WERI-Rb-1 (cell line): ENCODE results near the gene NFIA.
A peak's percentile ranks its signal among the peaks of the same experiment; 100 is the strongest.
"Not testable (repeated sequence)": the region's sequence is repeated elsewhere in the genome, so short reads cannot be mapped to it uniquely, and the experiment has no call there.

Experiments
- DNase-seq: peaks from one replicate; pipeline ENCODE4 v3.0.0-alpha.2; 2020
- H3K27ac ChIP-seq: fragments of 250-450 bp; sonication (Bioruptor Pico); 2 replicates; pipeline ENCODE4 v1.5.1; 2020; ENCODE audit warnings: mild to moderate bottlenecking, moderate library complexity
- H3K27me3 ChIP-seq: fragments of 250-450 bp; sonication (Bioruptor Pico); 2 replicates; pipeline ENCODE4 v1.5.1; 2021; ENCODE audit warnings: mild to moderate bottlenecking, low read depth, moderate library complexity; ENCODE audit not compliant: insufficient read depth, severe bottlenecking
- H3K36me3 ChIP-seq: fragments of 250-450 bp; sonication (Bioruptor Pico); 2 replicates; pipeline ENCODE4 v1.5.1; 2020; ENCODE audit warnings: mild to moderate bottlenecking, moderate library complexity
- H3K4me3 ChIP-seq: 2 replicates; pipeline ENCODE4 v1.5.1; 2011; ENCODE audit warnings: low read depth, mild to moderate bottlenecking, control low read depth, low read length
- H3K9me3 ChIP-seq: fragments of 250-450 bp; sonication (Bioruptor Pico); 2 replicates; pipeline ENCODE4 v1.5.1; 2021; ENCODE audit warnings: mild to moderate bottlenecking, moderate library complexity; ENCODE audit not compliant: severe bottlenecking
- CTCF ChIP-seq: IDR thresholded peaks from 2 replicates; pipeline ENCODE4 v1.5.1; 2011; ENCODE audit warnings: low read depth, mild to moderate bottlenecking, control low read depth, inconsistent platforms, low read length

Gene NFIA

DNA sequence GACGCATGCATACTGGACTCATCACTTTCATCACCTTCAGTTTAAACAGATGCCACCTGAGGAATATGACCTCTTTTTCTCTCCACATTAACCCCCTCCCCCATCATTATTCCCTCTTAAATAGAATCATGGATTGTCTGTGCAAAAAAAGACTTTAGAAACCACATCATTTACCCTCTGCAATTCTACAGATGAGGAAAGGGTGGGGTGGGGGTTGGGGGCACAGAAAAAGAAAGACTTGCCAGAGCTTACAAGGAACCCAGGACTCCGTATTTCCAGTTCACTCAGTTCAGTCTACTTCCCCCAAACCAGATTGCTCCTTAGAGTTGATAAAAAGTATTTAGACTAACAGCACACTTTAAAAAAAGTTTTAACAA, 26.2 kb upstream of the NFIA start:
- Histone ChIP-seq H3K4me3 (no peak overlapping the region), H3K27ac (no peak overlapping the region), H3K36me3 (no peaks in the 10 kb centered on the region), H3K27me3 (peaks cover 6% of the 10 kb centered on the region), H3K9me3 (no peaks in the 10 kb centered on the region)
- DNase-seq = no peak
- TF ChIP-seq CTCF = no peak

- DNase-seq = peak; percentile 51
- no peak for TF ChIP-seq CTCF
- no peaks in the 10 kb centered on the region for H3K9me3 ChIP-seq
- peak overlapping the region; percentile 15 for H3K27ac ChIP-seq
- no peaks in the 10 kb centered on the region for H3K36me3 ChIP-seq
- H3K27me3 ChIP-seq = no peaks in the 10 kb centered on the region
- H3K4me3 ChIP-seq = peak overlapping the region; percentile 87
Measured at GRCh38 chr1:61056573-61057439, 25.6 kb upstream of the NFIA start.

DNA sequence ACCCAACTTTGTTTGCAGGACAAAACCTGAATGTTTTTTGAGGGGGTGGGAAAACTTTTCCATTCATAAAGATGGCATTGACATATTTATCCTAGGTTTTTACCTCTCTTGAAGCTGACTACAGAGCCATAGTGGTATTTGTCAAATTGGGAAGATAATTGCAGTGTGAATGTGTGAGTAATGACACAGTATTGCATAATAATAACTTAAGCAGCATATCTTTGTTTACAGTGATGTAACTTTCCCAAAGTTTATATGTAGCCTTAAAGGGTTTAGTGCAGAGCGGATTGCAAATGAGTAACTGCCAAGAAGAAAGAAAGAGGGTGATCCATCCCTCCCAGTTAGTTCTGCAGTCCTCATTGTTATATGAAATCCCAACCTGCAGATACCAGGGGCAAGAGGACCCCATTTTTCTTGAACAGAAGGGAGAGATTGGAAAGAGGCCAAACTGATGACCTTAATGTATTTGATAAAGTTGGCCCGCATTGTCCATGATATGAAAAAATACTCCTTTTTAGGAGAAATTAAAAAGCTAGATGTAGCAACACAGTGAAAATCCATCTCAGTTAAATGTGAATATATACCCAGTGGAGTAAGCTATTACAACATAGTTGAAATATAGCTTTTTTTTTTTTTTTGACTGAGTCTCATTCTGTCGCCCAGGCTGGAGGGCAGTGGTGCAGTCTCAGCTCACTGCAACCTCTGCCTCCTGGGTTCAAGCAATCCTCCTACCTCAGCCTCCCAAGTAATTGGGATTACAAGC, 23.7 kb upstream of the NFIA start:
- H3K27ac ChIP-seq = no peak overlapping the region
- H3K4me3 ChIP-seq = no peak overlapping the region
- DNase-seq = no peak
- no peaks in the 10 kb centered on the region for H3K27me3 ChIP-seq
- H3K36me3 ChIP-seq = no peaks in the 10 kb centered on the region
- TF ChIP-seq CTCF = no peak
- no peaks in the 10 kb centered on the region for H3K9me3 ChIP-seq

DNA sequence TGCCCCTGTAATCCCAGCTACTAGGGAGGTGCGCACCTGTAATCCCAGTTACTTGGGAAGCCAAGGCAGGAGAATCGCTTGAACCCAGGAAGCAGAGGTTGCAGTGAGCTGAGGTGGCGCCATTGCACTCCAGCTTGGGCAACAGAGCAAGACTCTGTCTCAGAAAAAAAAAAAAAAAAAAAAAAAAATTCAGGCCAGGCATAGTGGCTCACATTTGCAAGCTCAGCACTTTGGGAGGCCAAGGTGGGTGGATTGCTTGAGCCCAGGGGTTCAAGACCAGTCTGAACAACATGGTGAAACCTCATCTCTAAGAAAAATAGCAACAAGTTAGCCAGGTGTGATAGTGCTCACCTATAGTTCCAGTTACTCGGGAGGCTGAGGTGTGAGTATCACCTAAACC, 20.8 kb upstream of the NFIA start:
- H3K27ac ChIP-seq, H3K4me3 ChIP-seq, DNase-seq, H3K9me3 ChIP-seq, H3K36me3 ChIP-seq, H3K27me3 ChIP-seq: not testable (repeated sequence)

DNA sequence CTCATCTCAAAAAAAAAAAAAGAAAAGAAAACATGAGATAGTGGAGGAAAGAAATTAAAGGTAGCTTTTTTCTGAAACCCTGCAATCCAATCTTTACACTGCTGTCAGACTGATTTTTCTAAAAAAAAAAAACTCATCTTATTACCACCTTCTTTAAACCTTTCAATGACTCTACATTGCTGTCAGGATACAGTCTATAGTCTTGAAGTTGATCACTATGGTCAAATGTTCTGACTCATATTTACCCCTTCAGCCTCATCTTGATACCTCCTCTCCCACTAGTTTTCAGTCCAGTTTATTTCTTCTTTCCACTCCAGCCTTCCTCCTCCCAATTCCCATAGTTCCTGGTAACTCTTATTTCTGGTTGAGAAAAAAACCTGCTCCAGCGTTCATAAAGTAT, 17.7 kb upstream of the NFIA start:
- Histone ChIP-seq H3K4me3 (no peak overlapping the region), H3K27ac (no peak overlapping the region), H3K36me3 (no peaks in the 10 kb centered on the region), H3K9me3 (no peaks in the 10 kb centered on the region), H3K27me3 (no peaks in the 10 kb centered on the region)
- no peak for DNase-seq
- no peak for TF ChIP-seq CTCF

GRCh38 chr1:61067446-61068019, 14.8 kb upstream of the NFIA start:
- no peak for DNase-seq
- Histone ChIP-seq H3K27ac (no peak overlapping the region), H3K36me3 (no peaks in the 10 kb centered on the region), H3K4me3 (no peak overlapping the region), H3K27me3 (no peaks in the 10 kb centered on the region), H3K9me3 (no peaks in the 10 kb centered on the region)
- no peak for TF ChIP-seq CTCF
